ENCODE measurements around the gene IFNLR1. TPM values are rescaled to one million over a fixed set of nuclear protein-coding genes. Genes with fewer than 3 reads are reported as not detected.

Gene IFNLR1
- total RNA-seq, 1 donor from 2014 or later, result 4.0 TPM

DNA sequence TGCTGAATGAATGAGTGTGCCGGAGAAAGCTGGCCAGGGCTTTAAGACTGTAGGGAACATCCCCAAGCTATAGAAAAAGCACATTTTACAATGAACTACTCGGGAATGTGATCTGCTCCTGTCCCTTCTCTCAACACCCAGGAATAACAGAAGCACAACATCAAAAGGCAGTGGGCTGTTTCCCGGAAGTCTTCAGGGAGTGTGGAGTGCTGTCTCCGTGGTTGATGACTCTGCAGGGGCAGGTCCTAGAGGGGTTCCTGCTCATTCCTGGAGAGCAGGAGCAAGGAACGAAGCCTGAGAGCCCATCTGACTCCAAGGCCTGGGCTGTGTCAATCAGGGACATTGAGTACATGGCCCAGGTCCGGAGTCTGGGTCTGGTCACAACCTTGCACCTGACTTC lies 39.3 kb downstream of the IFNLR1 start:
- no peak for DNase-seq (ENCODE audit: low read depth)

DNA sequence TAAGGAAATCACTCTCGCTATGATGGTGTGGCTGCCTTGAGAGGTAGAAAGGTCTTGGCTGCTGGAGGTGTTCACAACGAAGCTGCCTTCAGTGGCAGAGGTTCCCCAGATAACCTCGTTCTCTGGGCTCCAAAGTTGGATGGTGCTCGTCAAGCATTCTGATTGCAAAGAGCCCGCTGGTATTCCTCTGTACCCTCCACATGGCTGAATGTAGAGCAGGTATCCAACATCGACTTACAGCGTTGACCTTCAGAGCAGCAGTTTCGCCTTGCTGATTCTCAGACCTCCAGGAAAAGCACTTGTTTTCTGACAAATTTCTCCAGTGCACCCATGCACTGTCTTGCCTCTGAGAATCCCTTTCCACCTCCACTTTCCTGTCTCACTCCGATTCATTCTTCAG lies 39.9 kb downstream of the IFNLR1 start:
- DNase-seq (ENCODE audit: low read depth), result no peak

DNA sequence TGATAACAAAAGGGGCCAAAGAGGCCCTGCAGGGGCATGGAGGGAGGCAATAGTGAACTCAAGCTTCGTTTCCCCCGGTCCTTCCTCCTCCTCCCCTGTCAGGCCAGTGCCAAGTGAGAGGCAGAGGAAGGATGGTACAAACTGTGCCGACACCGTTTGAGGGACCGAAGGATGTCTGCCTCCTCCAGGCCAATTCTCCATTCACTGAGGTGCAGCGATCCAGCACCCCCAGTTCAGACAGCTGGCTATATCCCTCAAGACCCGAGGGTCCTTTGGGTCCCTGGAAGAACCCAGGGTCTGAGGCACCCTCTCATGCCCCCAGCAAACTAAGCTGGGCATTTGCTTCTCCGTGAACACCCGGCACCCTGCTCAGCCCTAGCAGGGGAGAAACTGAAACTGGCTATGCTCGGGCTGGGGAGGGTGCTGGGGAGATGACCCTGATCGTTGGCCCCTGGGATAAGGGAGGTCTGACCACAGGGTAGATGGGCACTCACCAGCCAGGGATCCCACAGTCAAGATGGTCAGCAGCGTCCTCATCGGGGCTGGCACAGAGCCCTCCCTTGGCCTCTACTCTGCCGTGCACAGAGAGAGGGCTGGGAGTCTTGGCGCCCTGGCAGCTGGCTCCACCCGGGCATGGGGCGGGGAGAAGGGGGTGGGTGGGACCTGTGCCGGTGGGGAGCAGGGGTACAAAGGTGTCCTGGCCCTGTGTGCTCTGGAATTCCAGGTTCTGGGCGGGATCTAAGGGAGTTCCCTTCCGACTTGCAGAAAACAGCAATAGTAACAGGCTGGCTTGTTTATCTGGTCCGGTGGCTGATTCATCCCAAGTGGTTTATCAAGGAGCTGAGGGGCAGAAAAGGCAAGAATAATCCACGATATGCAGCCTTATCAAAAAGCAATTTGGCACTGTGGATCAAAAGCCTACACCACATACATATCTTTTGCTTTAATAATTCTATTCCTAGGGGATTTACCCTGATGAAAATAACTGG lies 44.2 kb downstream of the IFNLR1 start, which contains the start of gene IL22RA1:
TSS of gene IL22RA1 (minus strand) at position 595 of the 989 bp plus-strand sequence. CDS start at position 537, 58 bp downstream.
- peak; percentile 32 for DNase-seq (ENCODE audit: low read depth)

DNA sequence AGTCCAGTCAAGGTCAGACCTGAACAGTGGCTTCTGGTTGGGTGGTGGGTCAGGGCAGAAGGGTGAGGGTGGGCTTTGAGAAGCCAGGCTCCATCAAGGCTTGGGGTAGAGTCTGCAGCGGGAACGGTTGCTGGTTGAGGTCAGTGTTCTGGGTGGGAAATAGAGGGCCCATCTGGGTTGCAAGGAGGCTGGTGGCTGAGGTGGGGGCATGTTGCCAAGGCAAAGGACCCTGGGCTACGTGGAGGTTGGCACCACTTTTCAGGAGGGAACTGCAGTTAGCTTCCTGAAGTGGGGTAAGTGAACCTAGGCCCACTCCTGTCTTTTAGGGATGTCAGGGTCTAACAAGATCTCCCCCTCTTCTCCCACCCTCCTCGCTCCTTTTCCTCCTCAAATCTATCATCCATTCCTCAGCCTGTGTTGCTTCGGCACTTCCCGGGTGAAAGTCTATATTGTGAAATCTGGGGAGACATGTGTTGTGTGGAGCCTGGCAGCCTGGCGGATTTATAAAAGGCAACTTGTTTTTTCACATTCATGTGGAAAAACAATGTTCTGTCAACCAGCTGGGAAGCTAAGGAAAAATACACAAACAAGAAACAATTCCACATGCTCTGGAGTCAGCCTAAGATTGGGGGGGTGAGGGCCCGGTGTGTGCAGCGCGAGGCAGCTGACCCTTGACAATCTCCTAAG lies 45.6 kb downstream of the IFNLR1 start:
- DNase-seq (ENCODE audit: low read depth), result no peak

DNA sequence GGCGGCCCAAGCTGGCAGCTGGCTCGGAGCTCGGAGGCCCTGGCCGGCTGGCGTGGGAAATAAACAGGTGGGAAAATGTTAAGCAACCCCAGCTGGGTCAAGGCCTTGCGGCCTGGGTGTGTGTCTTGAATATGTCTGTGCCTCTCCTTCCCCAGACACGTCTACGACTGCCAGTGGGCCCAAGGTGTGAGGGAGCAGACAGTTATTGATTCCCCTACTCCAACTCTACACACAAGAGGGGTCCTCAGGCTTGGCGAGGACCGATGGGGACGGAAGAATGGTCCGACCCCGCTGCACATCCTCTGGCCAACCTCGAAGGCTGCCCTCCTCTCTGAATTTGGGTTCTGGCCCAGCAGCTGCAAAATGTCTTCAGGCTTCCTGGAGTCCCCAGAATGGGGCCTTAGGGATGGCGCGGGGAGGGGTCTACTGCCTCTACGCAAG lies 46.3 kb downstream of the IFNLR1 start:
- no peak for DNase-seq (ENCODE audit: low read depth)

DNA sequence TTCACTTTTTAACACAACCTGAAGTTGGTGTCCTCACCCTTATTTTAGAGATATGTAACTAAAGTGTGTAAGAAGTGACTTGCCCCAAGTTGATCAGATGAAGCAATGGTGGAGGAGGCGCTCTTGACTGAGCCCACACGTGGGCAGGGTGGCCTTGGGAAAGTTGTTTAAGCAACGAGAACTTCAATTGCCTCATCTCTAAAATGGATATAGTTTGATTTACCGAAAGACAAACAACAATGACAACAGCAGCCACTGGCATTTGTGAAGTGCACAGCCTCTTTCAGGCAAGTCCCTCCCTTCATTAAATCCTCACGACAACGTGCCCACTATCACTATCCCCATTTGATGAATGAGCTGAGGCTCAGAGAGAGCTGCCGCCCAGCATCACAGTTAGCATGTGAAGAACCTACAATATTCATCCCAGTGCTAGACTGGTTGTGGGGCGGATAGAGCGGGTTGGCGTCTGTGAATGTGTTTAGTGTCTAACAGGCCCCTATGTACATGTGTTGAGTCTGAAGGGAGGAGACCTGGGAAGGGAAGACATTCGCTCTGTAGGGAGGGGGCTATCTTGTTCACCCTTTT lies 47.2 kb downstream of the IFNLR1 start:
- DNase-seq (ENCODE audit: low read depth), result no peak

DNA sequence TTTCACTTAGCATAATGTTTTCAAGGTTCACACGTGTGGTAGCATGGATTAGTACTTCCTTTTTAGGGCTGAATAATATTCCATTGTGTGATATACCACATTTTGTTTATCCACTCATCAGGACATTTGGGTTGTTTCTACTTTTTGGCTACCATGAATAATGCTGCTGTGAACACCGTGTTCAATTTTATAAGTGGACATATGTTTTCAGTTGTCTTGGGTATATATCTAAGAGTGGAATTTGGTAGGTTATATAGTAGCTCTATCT lies 47.9 kb downstream of the IFNLR1 start:
- DNase-seq (ENCODE audit: low read depth), result no peak

DNA sequence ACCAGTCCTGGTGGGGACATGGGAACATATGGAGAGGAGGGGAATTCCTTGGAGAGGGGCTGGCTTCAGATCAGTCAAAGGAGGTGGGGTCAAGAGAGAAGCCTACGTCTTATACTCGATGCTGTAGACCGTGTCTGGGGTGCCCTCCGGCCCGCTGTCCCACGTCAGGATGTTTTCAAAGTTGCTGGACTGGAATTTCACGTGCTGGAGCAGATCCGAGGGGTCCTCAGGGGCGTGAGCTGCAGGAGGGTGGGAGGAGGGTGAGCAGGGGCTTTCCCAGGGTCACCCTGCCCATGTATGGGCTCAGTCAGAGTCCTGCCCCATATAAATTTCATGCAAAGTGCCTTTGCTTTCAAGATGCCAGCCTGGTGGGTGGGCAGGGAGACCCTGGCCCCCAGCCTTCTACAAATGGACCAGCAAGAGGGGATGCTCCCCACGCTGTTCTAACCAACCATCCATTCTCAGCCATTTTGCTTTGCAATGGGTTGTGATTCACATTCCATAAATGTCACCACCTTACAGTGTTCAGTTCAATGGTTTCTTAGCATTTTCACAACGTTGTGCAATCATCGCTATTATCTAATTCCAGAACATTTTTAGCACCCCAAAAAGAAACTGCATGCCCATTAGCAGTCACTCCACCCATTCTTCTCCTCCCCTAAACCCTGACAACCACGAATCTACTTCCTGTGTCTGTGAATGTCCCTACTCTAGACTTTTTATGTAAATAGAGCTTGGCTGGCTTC lies 48.4 kb downstream of the IFNLR1 start:
- DNase-seq (ENCODE audit: low read depth), result no peak

DNA sequence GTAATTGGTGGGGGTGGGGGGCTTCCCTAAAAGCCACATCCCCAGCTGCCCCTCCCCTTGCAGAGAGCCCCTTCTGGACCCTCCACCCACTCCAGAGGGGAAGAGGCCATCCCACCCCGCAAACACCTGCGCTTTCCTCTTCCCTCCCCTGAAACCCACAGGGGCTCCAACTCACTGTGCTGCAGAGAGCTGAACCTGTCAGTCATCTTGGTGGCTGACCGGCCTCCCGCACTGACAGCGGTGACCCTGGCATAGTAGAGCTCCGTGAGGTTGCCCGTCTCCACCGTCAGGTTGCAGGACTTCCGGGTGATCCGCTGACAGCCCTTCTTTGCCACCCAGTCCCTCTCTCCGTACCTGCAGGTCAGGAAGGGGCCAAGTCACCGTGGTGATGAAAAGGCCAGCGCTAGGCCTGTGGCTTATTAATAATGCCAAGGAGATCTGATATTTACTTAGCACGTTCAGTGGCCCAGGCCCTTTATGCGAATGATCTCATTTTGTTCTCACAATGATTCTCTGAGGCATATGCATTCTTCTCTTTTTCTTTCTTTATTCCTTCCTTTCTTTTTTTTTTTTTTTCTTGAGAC lies 50.0 kb downstream of the IFNLR1 start:
- DNase-seq (ENCODE audit: low read depth), result no peak

DNA sequence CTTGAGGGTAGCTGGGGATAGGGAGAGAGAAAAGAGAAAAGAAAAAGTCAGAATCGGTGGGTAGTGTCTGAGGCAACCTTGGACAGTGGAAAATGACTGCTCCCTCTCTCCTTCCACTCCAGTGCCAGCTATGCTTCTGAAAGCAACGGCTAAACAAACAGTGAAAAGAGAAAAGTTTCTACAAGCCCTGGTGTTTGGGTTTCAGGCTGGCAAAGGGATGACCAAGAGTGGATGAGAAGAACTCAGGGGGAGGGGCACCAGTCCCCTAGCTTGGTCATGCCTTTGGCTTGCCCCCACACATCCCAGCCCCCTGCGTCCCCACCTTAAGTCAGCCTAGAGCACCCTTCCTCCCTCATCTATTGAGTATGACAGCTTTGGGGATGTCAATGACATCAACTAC lies 52.7 kb downstream of the IFNLR1 start:
- DNase-seq (ENCODE audit: low read depth), result no peak

DNA sequence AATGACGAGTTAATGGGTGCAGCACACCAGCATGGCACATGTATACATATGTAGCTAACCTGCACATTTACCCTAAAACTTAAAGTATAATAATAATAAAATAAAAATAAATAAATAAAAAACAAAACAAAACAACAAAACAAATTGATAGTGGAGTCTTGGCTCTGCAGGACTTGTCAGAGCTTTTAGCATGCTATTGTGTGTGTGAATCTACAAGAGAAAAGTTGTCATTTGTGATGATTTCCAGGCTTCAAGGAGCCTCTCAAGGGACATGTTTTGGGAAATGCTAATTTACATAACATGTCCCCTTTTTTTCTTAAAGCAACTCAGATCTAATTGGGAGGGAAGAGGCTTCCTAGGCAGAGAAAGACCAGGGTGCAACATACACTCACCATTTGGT lies 53.3 kb downstream of the IFNLR1 start:
- DNase-seq (ENCODE audit: low read depth), result no peak

DNA sequence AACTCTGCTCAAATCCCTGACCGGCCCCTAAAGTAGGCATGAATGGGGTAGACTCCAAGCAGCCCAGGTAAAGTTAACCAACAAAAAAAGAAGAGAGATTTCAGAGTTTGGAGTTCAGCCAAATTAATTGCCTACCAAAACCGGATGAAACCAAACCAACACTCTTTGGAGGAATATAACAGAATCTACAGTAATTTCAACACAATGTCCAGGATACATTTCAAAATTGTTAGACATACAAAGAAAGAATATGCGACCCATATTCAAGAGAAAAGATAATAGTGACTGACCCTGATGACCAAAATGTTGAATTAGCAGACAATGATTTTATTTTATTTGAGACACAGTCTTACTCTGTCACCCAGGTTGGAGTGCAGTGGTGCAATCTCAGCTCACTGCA lies 56.7 kb downstream of the IFNLR1 start:
- no peak for DNase-seq (ENCODE audit: low read depth)

DNA sequence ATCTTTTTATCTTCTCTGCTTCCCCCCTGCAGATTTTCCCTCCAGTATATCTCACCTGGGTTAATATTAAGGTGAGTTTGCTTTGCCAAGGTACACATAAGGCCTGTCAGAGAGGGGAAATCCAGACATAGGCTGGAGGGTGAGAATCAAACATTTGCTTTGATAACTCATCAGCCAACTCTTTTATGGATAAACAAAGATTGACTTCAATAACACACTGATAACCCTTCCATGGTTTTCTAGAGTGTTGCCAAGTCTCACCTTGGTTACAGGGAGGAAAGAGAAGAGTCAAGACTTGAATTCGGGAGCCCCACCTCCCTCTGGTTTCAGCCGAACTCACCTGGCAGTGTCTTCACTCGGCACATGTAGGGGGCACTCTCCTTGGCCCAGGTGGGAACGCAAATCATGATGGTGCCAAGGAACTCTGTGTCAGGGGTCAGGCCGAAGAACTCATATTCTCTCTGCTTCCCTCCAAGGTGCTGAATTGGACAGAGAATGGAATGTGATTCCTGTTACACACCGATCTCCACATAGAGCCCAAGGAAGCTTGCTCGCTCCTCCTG lies 59.2 kb downstream of the IFNLR1 start:
- DNase-seq (ENCODE audit: low read depth), result no peak

DNA sequence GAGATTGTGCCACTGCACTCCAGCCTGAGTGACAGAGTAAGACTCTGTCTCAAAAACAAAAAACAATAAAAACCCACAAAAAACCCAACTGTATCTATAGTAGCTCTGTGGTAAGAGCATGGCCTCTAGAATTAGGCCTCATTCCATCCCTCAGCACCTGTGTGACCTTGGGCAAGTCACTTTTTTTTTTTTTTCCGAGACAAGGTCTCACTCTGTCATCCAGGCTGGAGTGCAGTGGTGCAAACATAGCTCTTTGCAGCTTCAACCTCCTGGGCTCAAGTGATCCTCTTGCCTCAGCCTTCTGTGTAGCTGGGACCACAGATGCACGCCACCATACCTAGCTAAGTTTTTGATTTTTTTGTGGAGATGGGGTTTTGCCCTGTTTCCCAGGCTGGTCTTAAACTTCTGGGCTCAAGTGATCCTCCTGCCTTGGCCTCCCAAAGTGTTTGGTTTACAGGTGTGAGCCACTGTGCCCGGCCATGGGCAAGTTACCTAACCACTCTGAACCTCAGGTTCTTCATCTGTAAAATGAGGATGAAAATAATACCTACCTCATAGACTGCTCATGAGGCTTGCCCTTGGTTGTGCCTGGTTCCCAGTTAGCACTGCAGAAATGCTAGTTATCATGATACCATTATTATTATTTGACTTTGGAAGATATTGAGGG lies 59.8 kb downstream of the IFNLR1 start:
- no peak for DNase-seq (ENCODE audit: low read depth)

DNA sequence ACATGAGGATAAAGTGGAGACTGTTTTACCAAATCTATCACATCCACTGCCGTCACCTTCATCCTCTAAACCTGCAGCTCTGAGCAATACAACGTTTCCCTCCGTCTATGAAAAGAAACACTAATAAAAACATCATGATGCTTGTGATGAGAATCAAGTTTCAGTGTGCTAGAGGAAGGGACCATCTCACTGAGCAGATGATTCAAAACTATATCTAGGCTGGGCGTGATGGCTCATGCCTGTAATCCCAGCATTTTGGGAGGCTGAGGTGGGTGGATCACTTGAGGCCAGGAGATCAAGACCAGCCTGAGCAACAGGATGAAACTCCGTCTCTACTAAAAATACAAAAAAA lies 60.4 kb downstream of the IFNLR1 start:
- DNase-seq (ENCODE audit: low read depth), result no peak

DNA sequence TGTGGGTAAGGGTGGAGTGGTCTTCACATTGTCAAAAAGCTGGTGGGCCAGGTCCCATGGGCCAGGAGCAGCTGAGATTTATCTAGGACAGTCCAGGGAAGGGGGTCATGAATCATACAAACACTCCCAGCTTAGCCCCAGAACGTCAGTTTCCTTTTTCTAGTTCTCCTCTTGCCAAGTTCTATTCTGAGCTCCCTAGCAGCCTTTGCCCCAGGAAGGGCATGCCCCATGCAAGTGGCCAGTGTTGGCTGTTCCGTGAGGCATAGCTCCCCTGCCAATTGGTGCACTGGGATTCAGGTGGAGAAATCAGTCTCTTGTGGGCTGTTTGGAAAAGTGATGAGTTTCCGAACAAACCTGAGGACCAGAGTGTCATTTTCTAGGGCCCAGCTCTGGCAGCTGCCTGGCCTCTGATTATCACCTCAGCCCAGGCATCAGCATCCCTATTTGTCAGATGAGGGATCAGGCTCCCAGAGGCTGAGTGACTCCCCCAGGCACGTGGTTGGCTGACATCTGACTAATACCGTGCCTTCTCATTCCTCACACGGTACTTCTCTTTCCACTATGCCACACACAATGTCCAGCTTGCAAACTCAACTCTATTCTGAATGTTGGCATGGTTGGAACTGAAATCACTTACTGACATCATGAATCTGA lies 60.9 kb downstream of the IFNLR1 start:
- DNase-seq (ENCODE audit: low read depth), result no peak

DNA sequence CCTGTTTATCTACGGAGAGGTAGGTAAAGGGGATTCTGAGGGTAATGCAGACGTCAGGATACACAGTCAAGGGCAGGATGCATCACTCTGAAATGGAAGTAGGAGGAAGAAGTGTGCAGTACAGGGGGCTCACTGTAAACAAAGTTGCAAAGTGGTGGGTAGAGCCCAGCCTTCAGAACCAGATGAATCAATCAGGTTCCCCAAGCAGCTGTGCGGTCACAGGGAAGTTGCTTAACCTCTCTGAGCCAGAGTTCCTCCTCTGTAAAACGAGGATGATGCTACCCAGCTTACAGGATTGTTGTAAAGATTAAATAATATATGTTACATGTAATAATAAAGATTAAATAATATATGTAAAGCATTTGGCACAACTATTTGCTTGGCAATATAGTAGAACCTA lies 61.6 kb downstream of the IFNLR1 start:
- DNase-seq (ENCODE audit: low read depth), result no peak

DNA sequence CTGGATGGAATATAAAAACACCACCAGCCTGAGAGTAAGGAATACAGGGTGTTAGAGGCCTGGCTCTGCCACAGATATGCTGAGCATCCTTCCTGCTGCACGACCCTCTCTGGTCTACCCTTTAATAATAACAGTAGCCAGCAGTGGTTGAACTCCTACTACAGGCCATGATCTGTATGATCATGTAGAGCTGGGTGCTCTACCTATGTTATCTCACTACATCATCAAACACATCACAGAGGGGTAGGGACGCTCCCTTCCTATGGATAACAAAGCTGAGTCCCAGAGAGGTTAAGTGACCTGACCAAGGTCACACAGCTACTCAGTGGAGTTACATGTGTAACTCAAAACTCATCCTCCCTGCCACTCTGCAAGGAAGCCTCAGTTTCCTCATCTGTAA lies 62.1 kb downstream of the IFNLR1 start:
- DNase-seq (ENCODE audit: low read depth), result no peak

DNA sequence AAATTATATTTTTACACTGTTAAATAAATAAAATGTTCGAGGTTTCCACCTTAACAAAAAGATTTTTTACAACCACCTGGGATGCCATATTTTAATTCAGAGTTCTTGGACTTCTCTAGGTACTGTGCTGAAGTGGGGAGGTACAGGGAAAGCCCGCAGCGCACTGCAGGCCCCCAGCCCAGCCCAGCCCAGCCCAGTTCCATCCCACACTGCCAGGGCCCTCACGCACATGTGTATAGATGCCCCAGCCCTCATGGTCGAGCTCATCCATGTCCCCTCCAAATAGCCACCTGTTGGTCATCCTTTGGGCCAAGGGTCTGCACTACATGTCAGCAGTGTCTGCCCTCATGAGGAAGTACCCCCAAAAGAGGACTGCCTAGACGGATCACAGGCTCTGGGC lies 63.5 kb downstream of the IFNLR1 start:
- DNase-seq (ENCODE audit: low read depth), result no peak

DNA sequence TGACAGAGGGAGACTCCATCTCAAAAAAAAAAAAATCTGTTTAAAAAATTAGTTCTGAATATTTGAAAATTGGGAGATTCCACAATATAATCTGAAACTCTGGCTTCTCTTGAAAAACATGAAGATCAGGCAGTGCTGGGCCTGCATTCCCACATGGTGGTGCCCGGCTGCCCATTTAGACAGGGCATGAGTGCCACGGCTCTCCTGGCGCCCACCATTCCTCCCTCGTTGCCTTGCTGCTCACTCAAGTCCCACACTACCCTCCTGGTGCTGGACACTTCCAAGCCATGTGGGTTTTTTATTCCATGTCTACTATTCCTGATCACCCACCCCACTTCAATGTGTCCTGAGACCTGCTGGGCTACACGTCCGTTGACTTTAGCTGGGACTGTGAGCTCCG lies 64.3 kb downstream of the IFNLR1 start:
- DNase-seq (ENCODE audit: low read depth), result no peak
